Spinal cord (tissue), 10 donors: ENCODE data around the gene SPTBN1. TPM values are rescaled to one million over a fixed set of nuclear protein-coding genes. Genes with fewer than 3 reads are reported as not detected.

Experiments used
- DNase-seq, 6 donors: peaks; one replicate each; pipeline versions ENCODE4 v3.0.0 to v3.0.0-alpha.2; 2013 to 2015; ENCODE audit warnings: low spot score in 6 of 6, low read depth in 4 of 6
- H3K27ac ChIP-seq: one replicate; pipeline ENCODE4 v1.5.1; 2013; ENCODE audit warnings: low read depth, low read length, control low read depth
- H3K27me3 ChIP-seq: one replicate; pipeline ENCODE4 v1.6.1; 2013; ENCODE audit warnings: low read length; ENCODE audit not compliant: control insufficient read depth, insufficient read depth
- H3K36me3 ChIP-seq: one replicate; pipeline ENCODE4 v1.6.1; 2013; ENCODE audit warnings: low read length; ENCODE audit not compliant: control insufficient read depth, insufficient read depth
- H3K4me1 ChIP-seq: one replicate; pipeline ENCODE4 v1.6.1; 2013; ENCODE audit warnings: low read length; ENCODE audit not compliant: control insufficient read depth, insufficient read depth
- H3K4me3 ChIP-seq: one replicate; pipeline ENCODE4 v1.5.1; 2013; ENCODE audit warnings: low read depth, low read length, control low read depth
- H3K9me3 ChIP-seq: one replicate; pipeline ENCODE4 v1.6.1; 2013; ENCODE audit warnings: low read length; ENCODE audit not compliant: control insufficient read depth, insufficient read depth
- WGBS: methylation state at CpG from one replicate; pipeline ENCODE4 v1.1.5; 2013; ENCODE audit warnings: missing lambda C conversion rate; ENCODE audit not compliant: insufficient coverage; 5-methylcytosine and 5-hydroxymethylcytosine counted together
- polyA plus RNA-seq, 2 donors: library from polyadenylated mRNA; unstranded; fragments of 120-200 nt; gene quantifications; one replicate each; pipeline ENCODE4 v1.2.1, GENCODE V29; 2013; ENCODE audit not compliant: insufficient read length in 2 of 2
- total RNA-seq, 2 donors: library from RNA; depleted of rRNA in 1 of 2; stranded (reverse); fragments of 120-200 nt in 1 of 2; fragments of >200 nt in 1 of 2; gene quantifications; one replicate each; pipeline versions ENCODE4 v1.2.3 to v1.2.4, GENCODE V29; 2013 to 2014
- donor health status: healthy.

Gene SPTBN1
- total and polyA plus RNA-seq, 4 donors, result 351 to 501 (median 426) TPM

DNA sequence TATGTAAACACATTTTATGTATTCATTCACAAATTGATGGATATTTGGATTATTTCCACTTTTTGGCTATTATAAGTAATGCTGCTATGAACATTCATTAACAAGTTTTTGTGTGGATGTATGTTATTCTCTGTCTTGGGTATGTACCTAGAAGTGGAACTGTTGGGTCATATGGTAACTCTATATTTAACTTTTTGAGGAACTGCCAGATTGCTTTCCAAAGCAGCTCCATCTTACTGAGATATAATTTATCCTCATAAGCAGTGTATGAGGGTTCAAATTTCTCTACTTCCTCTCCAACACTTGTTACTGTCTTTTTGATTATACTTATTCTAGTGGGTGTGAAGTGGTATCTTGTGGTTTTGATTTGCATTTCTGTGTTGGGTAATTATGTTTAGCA lies 260.2 kb downstream of the SPTBN1 start:
- H3K27me3 ChIP-seq, result peaks cover 2% of the 10 kb centered on the region
- no peaks in the 10 kb centered on the region for H3K4me1 ChIP-seq
- H3K27ac ChIP-seq, result no peak overlapping the region
- H3K36me3 ChIP-seq, result no peaks in the 10 kb centered on the region
- H3K4me3 ChIP-seq, result no peak overlapping the region
- H3K9me3 ChIP-seq, result no peaks in the 10 kb centered on the region
- DNase-seq, result no peak

DNA sequence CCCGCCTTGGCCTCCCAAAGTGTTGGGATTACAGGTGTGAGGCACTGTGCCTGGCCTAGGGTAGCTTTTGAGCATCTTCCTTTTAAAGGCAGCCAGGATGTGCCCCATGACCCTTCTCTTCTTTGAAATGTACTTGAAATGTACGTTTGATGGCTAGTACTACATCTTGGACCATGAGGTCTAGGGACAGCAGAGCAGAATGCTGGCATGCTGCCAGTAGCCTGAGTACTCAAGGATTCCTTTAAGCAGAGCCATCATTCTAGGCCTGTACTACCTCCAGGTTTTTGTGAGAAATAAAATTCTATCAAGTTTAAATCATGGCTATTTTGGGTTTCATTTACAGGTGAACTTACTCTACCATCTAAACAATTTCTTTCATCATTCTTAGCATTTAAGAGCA lies 264.4 kb downstream of the SPTBN1 start:
- 69% methylated on average over 2 of the region's 2 CpGs for WGBS
- Histone ChIP-seq H3K9me3 (no peaks in the 10 kb centered on the region), H3K27me3 (peaks cover 8% of the 10 kb centered on the region), H3K4me3 (no peak overlapping the region), H3K4me1 (peaks cover 8% of the 10 kb centered on the region), H3K36me3 (no peaks in the 10 kb centered on the region), H3K27ac (no peak overlapping the region)
- DNase-seq, result no peak

Other genes starting within 250 kb of the SPTBN1 start
- under 1 TPM; 0.17 to 0.30 TPM for gene TSPYL6, start 200.1 kb upstream of the SPTBN1 start, total RNA-seq
- gene TSPYL6, start 200.1 kb upstream of the SPTBN1 start, polyA plus RNA-seq, result under 1 TPM; 0.14 to 0.50 TPM